ENCODE measurements around the gene STS.

The STS gene

GRCh38 chrX:7191681-7192110, 44.2 kb downstream of the STS start:
- no peak for DNase-seq

GRCh38 chrX:7192871-7193270, 45.4 kb downstream of the STS start:
- no peak for DNase-seq

GRCh38 chrX:7194606-7195005, 47.1 kb downstream of the STS start:
- no peak for DNase-seq
